Brain pericyte (primary cell): ENCODE data around the gene TLL1.

Experiments used
- DNase-seq: peaks from one replicate; pipeline ENCODE4 v3.0.0-alpha.2; 2012; ENCODE audit warnings: low read depth, low spot score

TLL1 gene

DNA sequence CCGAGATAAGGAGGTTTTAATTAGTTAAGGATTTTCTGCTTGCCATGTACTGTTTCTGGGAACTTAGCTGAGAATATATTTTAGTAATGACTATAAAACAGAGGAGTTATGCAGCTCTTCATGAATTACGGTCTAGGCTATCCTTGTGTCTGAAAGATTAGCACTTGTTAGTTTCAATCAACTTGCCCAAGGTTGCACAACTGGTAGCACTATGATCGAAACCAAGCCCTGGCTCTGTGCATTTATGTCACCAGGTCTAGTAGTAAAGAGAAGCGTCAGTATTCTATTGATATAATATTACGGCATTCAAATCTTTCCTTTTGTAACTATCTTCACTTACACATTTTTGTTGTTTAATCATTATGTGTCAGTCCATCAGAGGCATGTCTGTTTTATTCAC lies 176.0 kb downstream of the TLL1 start:
- no peak for DNase-seq

DNA sequence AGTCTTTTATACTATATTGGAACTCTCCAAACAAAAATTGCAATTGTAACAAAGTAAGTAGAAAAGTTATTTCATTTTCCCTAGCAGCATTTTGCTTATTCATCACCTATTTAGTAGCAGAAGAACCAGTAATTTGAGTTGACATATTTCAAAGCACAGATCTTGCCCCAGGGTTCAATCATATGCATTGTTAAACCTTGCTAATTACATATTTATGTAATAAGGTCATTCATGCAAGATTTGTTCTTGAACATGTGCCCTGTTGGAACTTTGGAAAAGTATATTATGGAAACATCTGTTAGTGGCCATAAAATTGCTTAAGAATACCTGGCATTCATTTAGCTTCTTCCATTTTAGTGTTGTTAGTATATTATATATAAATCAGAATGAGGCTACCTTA lies 191.7 kb downstream of the TLL1 start:
- no peak for DNase-seq

DNA sequence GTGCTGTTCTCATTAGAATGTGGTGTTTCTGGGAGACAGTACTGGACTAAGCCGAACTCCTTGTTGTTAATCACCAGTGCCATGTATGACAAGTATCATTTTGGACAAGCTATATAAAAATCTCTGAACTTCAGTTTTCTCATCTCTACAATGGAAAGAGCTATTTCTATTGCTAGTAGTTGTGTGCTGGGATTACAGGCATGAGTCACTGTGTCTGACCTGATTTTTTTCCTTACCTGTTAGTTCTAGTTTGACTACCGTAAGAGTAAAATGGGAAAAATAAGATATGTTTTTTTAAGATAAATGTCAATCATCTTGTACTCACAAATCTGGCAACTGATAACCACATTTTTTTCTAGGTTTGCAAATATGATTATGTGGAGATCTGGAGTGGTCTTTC lies 192.3 kb downstream of the TLL1 start:
- no peak for DNase-seq

DNA sequence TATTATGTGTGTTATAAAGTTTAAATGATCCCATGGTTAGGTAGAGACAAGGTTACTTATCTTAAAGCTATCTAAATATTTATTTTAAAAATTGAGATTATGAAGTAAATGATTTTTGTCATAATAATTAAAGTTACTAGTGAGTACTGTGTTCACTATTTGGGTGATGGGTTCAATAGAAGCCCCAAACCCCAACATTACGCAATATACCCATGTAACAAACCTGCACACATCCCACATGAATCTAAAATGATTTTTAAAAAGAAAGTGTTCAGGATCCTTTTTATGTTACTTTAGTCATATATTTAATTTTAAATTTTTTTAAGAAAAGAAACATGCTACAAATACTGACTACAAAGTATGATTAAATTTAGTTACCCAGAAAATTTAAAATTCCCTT lies 193.9 kb downstream of the TLL1 start:
- no peak for DNase-seq

DNA sequence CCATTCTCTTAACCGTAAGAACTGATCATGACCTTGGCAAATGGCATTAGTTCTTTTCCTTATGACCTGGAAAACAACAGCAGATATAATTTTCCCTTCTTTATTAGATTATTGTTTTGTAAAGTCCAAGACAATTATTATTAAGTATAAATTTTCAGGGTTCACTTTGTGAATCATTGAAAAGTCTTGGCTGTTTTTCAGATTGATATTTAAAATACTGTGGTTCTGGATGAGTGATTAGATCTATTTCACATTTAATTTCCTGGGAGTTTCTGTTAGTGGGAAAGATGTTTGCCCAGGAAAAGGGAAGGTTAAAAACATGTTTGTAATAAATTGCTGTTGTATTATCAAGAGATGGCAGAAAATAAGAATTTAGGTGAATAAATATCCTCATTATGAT lies 194.9 kb downstream of the TLL1 start:
- no peak for DNase-seq

DNA sequence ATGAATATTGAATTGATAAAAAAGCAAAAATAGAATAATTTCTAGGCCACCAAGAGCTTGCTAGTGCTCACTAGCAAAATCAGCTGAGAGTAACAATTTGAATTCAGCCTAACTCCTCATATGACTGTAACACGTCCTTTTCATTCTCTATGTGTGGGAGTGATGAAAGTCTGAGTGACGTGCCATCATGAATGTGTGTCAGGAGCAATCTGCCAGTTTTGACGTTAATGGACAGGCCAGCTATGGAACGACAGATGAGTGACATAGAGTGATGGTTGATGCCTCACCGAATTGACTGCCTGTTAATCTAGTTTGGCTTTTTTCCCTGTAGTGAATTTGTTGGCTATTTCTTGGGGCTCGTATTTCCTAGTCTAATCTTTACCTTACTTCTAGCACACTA lies 200.7 kb downstream of the TLL1 start:
- no peak for DNase-seq

DNA sequence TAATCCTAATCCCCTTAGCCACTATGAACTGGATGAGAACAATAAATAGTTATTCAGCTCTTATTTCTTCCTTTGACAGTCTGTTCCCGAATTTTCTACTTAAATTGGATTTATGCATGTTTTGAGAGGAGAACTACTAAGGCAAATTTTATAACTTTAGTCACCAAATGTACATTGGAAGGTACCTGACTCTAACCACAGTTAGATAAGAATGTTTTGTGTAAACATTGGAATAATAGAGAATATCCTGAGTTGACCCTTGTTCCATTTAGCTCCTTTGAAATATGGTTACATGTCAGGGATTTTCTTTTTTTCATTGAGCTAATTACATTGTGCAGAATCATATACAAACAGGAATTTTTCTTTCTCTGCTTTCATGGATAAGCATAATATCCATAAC lies 202.6 kb downstream of the TLL1 start:
- DNase-seq, result no peak

DNA sequence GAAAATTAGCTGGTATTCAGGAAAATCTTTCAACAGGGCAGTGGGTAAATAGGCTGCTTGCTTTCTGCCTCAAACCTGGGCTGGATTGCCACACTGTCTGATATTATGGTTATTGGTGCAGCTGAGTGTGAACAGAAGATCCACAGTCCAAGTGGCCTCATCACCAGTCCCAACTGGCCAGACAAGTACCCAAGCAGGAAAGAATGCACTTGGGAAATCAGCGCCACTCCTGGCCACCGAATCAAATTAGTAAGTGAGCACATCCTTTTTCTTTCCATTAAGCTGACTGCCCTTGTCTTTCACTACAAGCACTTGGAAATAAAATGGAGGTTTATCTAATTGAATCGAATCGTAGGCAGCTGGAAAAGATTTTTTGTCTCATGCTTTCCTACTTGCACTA lies 204.7 kb downstream of the TLL1 start:
- DNase-seq, result no peak

DNA sequence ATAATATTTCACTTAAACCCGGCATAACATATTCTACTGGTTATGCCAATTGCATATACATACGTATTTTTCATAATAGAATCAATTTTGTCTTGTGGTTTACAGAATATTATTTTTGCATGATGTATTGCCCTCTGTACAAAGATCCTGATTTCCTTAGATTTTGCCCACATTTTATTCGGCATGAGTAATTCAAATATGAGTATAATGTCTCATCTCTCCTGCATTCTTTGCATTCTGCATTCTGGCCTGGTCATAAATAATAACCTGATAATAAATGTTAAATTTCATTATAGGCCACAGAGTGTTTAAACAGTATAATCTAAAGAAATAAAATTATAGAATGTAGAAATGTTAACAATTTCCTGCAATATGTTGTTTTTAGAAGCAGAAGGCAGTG lies 205.3 kb downstream of the TLL1 start:
- DNase-seq, result no peak

DNA sequence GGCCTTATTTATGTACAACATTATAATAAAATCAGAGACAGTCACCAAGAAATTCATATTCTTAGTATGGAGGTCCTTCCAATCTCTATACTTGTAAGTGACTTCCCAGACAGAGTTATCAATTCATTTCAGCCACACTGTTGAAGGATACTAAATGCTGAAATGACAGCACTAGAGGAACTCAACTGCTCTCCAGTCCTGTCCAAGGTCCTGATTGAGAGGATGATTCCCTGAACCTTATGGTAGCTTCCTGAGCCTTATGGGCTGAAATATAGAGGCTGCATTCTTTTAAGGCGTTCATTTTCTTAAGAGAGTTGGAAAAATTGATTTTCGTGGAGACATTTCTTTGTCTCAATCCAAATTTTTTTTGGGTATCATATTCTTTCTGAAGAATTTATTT lies 205.9 kb downstream of the TLL1 start:
- DNase-seq, result no peak

DNA sequence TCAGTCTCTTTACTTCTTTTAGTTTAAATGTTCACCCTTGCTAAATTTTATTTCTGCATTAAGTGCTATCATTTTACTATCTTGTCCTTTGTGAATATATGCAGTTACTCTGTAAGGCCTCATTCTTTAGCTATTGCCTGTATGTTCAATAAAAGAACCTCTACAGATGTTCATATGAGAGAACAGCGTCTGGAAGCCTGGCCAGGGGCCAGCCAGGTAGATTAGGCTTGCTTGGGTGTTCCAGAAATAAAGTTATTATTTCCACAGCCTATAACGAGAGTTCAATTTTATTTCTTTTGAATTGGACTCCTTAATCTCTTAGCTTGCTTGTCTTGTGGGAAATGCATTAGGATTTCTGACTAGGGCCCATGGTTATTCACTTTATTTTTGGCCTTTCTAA lies 214.5 kb downstream of the TLL1 start:
- no peak for DNase-seq

DNA sequence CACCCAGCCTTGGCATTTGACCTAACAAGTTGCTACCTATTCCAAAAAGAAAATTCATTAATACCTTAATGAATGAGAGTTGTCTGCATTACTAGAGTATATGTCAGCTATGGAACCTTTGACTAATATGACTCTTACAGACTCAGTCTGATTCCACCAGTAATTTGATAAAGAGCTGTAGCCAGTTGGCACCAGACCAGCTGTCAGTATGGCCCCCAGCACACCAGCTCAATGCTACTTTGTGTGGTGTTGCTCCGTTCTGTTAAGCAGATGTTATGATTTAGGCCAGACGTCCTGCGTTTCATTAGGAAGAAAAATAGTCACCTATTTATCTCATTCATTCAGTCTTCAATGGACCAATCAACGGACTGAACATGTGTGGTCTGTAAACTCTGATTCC lies 215.5 kb downstream of the TLL1 start:
- DNase-seq, result no peak

DNA sequence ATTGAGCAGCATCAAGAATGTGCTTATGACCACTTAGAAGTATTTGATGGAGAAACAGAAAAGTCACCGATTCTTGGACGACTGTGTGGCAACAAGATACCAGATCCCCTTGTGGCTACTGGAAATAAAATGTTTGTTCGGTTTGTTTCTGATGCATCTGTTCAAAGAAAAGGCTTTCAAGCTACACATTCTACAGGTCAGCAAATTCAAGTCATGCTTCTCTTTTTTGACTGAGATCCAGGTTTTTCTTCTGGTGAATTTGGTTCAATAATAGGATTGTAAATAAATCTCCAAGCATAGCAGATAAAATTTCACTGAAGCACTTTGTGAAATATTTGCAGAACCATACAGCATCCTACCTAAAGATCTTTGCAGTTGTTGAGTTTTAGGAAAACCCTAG lies 218.1 kb downstream of the TLL1 start:
- DNase-seq, result no peak

DNA sequence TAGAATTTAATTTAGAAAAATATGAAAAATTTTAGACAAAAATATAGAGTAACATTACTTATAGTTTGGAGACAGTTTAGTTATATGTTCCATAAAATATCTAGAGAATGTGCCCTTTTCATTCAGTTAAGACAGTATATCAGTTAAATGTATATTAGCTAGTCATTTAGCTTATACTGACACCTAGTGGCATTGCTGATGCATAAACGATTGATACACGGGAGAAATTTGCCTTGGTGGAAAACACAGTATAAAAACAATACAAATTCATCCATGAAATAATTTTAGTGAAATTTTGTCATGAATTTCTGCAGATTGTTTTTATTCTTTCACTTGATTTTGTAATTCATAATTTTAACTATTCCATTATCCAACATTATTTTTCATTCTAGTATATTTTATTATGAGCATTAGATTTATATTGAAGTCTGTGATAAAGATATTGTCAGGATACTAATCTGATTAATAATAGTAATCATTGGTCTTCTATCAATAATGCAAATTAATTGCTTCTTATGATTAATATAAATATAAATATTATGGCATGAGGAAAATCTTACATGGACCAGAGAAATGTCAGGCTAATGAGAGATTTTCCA lies 219.0 kb downstream of the TLL1 start:
- DNase-seq, result no peak

DNA sequence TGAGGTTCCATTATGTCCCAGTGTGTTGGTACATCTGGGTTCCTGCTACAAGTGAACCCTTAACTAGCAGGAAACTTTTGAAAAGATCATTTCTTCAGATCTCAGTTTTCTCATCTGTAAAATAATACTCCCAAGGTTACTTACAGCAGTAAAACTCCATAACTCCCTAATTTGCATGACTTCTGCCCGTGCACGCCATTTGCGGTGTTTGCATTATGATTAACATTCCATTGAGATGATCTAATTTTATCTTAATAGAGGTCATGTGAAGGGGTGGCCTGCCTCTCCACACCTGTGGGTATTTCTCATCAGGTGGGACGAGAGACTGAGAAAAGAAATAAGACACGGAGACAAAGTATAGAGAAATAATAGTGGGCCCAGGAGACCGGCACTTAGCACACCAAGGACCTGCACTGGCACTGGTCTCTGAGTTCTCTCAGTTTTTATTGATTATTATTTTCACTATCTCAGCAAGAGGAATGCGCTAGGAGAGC lies 219.8 kb downstream of the TLL1 start:
- no peak for DNase-seq

DNA sequence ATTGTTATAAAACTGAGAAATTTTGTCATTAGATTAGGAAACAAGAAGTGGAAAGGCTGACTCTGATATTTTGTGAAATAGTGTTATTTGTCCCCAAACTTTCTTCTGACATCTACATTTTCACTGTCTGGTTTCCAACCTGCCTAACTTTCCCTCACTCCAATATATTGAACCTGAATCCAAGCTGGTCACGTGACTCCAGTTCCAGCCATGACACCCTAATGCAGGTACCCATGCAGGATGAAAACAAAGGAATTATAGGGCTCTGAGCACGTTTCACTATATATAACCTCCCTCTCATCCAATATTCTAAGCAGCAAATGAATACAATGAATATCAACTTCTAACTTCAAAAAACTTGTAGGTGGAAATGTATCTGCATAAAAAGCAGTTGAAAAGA lies 231.6 kb downstream of the TLL1 start:
- no peak for DNase-seq

DNA sequence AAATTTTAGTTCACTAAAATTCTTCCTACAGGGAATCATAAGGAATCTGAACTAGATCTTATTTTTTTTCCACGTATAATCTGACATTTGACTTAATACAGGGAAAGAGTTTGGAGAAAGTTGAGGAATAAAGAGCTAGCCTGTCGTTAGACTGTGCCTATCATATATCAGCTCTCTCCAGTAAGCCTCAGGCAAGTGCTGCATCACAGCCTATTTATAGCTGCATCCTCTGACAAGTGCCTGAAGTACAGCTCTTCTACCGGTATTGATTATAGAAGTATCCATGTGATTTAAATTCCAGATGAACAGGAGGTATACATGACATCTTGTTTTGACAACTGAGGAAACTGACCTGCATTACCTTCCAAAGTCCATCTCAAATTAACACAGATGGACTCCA lies 248.9 kb downstream of the TLL1 start:
- DNase-seq, result no peak

DNA sequence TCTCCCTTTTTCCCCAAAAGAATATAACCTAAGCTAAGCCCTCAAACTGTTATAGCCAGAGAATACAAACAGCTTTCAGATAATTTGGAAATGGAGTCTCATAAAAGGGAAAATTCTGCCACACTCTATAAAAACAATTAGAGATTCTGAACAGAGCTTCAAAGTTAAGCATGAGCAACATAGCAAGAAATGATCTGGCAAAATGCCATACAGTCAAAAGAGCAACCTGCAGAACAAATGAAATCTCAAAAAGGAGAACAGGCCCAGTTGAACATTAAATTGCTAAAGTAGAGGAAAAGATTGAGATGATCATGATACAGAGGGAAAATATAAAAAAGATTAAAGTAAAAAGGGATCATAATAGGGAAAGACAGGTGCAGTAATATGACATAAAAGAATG lies 250.5 kb downstream of the TLL1 start:
- DNase-seq, result no peak

DNA sequence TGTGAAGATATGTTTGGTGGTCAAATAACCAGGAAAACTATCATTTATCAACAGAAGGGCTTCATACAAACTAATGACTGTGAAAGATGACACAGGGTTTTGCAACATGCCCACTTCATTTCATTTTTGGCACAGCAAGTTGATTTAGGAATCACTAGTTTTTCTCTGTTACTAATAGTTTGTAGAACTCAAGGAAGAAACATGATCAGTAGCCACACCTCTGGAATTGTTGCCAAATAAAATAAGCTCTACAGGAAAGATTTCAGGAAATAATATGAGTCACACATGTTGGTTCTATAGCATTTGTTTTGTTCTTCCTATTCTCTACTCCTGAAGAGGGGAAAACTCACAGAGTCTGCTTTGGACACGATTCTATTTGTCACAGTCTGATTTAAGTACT lies 255.4 kb downstream of the TLL1 start:
- DNase-seq, result no peak

DNA sequence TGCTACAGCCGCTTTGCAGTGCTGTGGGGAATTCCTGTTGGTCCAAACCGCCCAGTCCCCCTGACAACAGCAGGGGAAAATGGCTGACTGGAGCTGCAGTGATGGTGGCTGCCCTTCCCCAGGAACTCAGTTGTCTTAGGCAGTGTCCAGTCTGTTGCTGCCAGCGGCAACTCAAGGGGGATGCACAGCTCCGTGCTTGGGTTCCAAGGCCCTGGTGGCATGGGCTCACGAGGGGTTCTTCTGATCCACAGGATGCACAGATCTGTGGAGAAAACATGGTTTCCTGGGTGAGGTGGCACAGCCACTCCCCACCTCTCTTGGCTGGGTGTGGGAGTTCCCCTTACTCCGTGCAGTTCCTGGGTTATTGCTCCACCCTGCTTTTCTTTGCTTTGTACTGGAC lies 261.2 kb downstream of the TLL1 start:
- DNase-seq, result no peak

DNA sequence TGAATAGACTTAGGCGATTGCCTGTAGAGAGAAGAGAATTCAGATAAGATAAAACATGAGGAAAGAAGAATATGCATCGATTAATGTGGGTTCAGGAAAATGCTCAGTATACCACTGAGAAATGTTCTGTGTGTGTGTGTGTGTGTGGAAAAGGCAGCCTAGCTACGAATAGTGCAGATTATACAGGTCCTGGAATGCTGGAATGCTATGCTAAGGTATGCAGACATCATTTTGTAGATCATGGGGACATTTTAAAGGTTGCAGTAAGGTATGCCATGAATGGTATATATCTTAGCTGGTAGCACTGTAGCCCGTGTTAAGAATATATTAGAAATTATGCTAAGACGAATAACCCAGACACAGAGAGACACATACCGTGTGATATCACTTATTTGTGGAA lies 267.9 kb downstream of the TLL1 start:
- DNase-seq, result no peak

DNA sequence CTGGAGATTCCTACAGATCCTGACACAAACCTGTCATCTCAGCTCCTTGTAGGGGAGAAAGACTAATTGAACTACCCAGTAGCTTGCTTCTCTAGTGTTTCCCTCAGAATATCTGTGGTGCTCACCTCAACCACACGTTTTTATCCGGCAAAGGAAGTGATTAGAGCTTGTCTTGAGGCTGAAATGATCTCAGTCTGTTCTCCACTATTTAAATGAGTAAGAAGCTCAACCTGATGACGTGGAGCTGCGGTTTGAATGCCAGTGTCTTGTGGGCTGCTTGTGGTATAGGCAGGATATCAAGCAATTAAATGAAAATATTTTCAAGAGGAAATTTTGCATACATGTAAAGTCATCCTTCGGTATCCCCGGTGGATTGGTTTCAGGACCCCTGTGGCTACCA lies 270.2 kb downstream of the TLL1 start:
- DNase-seq, result no peak

DNA sequence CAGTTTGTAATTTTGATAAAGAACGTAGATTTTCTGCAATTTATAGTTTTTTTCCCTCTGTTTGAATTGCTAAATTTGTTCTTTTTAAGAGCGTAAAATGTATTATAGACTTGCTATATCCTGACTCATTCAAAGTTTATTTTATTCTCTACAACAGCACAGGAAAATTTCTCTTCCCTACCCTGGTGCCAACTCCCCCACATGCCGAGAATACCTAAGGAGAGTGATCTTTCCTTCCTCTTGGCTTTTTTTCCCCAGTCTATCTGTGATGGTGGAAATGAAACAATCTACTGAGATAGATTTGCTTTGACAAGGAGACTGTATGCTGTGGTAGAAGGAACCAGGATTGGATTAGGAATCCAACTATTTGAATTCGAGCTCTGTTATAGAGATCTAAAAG lies 271.6 kb downstream of the TLL1 start:
- DNase-seq, result no peak

DNA sequence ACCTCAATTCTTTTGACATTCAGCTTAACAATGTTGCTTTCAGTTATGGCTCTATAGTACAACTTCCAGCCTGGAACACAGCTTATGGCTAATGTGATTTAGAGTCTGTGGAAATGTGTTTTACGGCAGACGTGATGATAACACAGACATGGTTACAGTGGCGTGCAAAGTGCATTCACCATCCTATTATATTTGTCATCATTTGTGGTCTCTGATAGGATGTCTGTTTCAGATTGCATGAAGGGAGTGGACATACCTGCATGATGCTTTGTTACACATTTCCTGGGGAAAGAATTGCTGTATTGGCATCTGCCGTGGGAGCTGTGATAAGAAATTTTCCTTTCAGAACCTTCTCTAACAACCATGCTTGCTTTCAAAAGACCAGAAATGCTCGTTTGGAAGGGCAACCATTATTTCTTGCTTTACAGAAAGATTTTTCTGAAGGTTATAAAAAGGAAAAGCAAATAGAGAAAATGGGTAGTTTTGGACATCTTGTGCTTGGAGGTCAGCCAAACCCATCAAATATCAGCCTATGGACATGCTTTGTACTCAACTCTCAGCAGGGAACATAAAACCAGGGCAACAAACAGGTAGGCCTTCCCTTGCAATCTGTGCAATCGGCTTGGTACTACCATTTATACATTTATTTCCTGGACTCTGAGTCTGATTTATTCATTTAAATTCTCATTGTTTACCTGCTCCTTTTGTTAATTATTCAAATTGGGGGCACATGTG lies 273.9 kb downstream of the TLL1 start:
- no peak for DNase-seq
